HG03457 (cell line): Measurements from ENCODE around the gene DXO.

ENCODE experiments used
- ATAC-seq: cut with Tn5 transposase; IDR thresholded peaks from one replicate; pipeline ENCODE4 v1.9.1; 2021; ENCODE audit warnings: moderate number of reproducible peaks; ENCODE audit not compliant: unreplicated experiment

The DXO gene

GRCh38 chr6:31930962-31931361, 41.0 kb downstream of the DXO start:
- no peak for ATAC-seq

GRCh38 chr6:31928672-31928939, 43.3 kb downstream of the DXO start:
- ATAC-seq: no peak

GRCh38 chr6:31927863-31928671, 43.9 kb downstream of the DXO start:
- no peak for ATAC-seq

GRCh38 chr6:31927242-31927862, 44.6 kb downstream of the DXO start, which contains the start of gene C2:
Gene C2 (plus strand): TSS chr6:31927717. CDS start chr6:31927753, 36 bp downstream.
- no peak for ATAC-seq

- ATAC-seq: no peak
Measured at GRCh38 chr6:31922942-31923341, 49.0 kb downstream of the DXO start.

GRCh38 chr6:31920811-31921210, 51.1 kb downstream of the DXO start:
- ATAC-seq: no peak
